ENCODE data around the gene MAP1B. TPM values are rescaled to one million over a fixed set of nuclear protein-coding genes. Genes with fewer than 3 reads are reported as not detected.
A peak's percentile ranks its signal among the peaks of the same experiment; 100 is the strongest.

The MAP1B gene
- total RNA-seq, 1 donor from 2014 or later, result 2,530 TPM

DNA sequence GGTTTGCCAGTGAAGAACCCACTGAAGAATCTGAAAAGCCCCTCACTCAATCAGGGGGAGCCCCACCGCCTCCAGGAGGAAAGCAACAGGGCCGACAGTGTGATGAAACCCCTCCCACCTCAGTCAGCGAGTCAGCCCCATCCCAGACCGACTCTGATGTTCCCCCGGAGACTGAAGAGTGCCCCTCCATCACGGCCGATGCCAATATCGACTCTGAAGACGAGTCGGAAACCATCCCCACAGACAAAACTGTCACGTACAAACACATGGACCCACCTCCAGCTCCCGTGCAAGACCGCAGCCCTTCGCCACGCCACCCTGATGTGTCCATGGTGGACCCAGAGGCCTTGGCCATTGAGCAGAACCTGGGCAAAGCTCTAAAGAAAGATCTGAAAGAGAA lies 92.4 kb downstream of the MAP1B start:
- Mint-ChIP-seq H3K9me3 (ENCODE audit: unreplicated experiment) (peaks cover 80% of the 10 kb centered on the region), H3K27me3 (ENCODE audit: unreplicated experiment) (peaks cover 54% of the 10 kb centered on the region), H3K27ac (ENCODE audit: unreplicated experiment) (peak overlapping the region; percentile 71), H3K36me3 (ENCODE audit: unreplicated experiment) (peaks cover 48% of the 10 kb centered on the region), H3K4me3 (ENCODE audit: unreplicated experiment) (no peak overlapping the region), H3K4me1 (ENCODE audit: low read depth, unreplicated experiment) (peaks cover 51% of the 10 kb centered on the region)
- DNase-seq, result no peak
- TF ChIP-seq, protein P1, sequence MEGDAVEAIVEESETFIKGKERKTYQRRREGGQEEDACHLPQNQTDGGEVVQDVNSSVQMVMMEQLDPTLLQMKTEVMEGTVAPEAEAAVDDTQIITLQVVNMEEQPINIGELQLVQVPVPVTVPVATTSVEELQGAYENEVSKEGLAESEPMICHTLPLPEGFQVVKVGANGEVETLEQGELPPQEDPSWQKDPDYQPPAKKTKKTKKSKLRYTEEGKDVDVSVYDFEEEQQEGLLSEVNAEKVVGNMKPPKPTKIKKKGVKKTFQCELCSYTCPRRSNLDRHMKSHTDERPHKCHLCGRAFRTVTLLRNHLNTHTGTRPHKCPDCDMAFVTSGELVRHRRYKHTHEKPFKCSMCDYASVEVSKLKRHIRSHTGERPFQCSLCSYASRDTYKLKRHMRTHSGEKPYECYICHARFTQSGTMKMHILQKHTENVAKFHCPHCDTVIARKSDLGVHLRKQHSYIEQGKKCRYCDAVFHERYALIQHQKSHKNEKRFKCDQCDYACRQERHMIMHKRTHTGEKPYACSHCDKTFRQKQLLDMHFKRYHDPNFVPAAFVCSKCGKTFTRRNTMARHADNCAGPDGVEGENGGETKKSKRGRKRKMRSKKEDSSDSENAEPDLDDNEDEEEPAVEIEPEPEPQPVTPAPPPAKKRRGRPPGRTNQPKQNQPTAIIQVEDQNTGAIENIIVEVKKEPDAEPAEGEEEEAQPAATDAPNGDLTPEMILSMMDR (IDR thresholded peaks at IDR 0.05; ENCODE audit: partially characterized antibody, unreplicated experiment), result no peak

DNA sequence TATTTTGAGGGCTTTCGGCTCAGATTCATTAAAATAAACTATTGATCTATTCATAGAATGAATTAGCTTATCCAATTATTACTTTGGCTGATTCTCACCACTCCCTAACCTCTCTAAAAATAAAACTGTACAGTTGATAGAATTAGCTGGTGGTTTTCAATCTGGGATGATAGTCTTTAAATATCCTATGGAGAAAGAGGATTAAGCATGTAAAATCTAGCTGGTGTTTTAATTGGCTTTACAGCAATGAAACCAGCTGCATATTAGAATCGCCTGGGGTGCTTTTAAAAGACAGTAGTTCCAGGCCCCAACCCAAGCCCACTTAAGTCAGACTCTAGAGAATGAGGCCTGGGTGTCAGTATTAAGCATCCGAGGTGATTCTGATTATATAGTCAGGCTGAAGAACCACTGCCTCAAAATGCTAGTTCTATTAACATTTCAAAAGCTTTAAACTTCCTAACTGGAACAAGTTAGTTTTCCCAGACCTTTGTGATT lies 95.1 kb downstream of the MAP1B start:
- Mint-ChIP-seq H3K36me3 (ENCODE audit: unreplicated experiment) (peaks cover 31% of the 10 kb centered on the region), H3K9me3 (ENCODE audit: unreplicated experiment) (peaks cover 70% of the 10 kb centered on the region), H3K27ac (ENCODE audit: unreplicated experiment) (no peak overlapping the region), H3K4me1 (ENCODE audit: low read depth, unreplicated experiment) (peaks cover 56% of the 10 kb centered on the region), H3K27me3 (ENCODE audit: unreplicated experiment) (peaks cover 46% of the 10 kb centered on the region), H3K4me3 (ENCODE audit: unreplicated experiment) (no peak overlapping the region)
- TF ChIP-seq, protein P1 (IDR thresholded peaks at IDR 0.05; ENCODE audit: partially characterized antibody, unreplicated experiment), result no peak
- no peak for DNase-seq

GRCh38 chr5:72203251-72203845 lies 96.1 kb downstream of the MAP1B start:
- peaks cover 41% of the 10 kb centered on the region for H3K27me3 Mint-ChIP-seq (ENCODE audit: unreplicated experiment)
- peaks cover 53% of the 10 kb centered on the region for H3K4me1 Mint-ChIP-seq (ENCODE audit: low read depth, unreplicated experiment)
- DNase-seq, result no peak
- peaks cover 68% of the 10 kb centered on the region for H3K9me3 Mint-ChIP-seq (ENCODE audit: unreplicated experiment)
- peak overlapping the region; percentile 36 for H3K4me3 Mint-ChIP-seq (ENCODE audit: unreplicated experiment)
- peaks cover 25% of the 10 kb centered on the region for H3K36me3 Mint-ChIP-seq (ENCODE audit: unreplicated experiment)
- H3K27ac Mint-ChIP-seq (ENCODE audit: unreplicated experiment), result peak overlapping the region; percentile 75
- TF ChIP-seq, protein P1 (IDR thresholded peaks at IDR 0.05; ENCODE audit: partially characterized antibody, unreplicated experiment), result no peak

DNA sequence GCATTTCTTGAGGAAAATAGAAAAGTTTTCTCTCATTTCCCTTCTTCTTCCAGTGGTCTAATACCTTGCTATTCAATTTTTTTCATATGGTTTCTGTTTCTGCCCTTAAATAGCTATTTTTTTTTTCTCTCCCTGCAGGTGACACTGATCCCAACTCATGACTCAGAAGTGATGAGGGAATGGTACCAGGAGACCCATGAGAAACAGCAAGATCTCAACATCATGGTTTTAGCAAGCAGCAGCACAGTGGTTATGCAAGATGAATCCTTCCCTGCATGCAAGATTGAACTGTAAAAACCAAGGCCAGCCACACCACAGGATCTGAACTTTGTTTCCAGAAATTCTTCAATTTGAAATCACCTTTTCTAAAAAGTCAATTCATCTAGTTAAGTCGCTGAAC lies 97.7 kb downstream of the MAP1B start:
- H3K4me1 Mint-ChIP-seq (ENCODE audit: low read depth, unreplicated experiment), result peaks cover 53% of the 10 kb centered on the region
- peaks cover 65% of the 10 kb centered on the region for H3K9me3 Mint-ChIP-seq (ENCODE audit: unreplicated experiment)
- no peak overlapping the region for H3K27ac Mint-ChIP-seq (ENCODE audit: unreplicated experiment)
- H3K36me3 Mint-ChIP-seq (ENCODE audit: unreplicated experiment), result peaks cover 15% of the 10 kb centered on the region
- no peak overlapping the region for H3K4me3 Mint-ChIP-seq (ENCODE audit: unreplicated experiment)
- TF ChIP-seq, protein P1 (IDR thresholded peaks at IDR 0.05; ENCODE audit: partially characterized antibody, unreplicated experiment), result no peak
- peaks cover 33% of the 10 kb centered on the region for H3K27me3 Mint-ChIP-seq (ENCODE audit: unreplicated experiment)
- DNase-seq, result no peak

GRCh38 chr5:72205431-72206009 lies 98.2 kb downstream of the MAP1B start:
- peaks cover 55% of the 10 kb centered on the region for H3K4me1 Mint-ChIP-seq (ENCODE audit: low read depth, unreplicated experiment)
- H3K4me3 Mint-ChIP-seq (ENCODE audit: unreplicated experiment), result peak overlapping the region; percentile 47
- DNase-seq, result no peak
- peaks cover 11% of the 10 kb centered on the region for H3K36me3 Mint-ChIP-seq (ENCODE audit: unreplicated experiment)
- H3K27ac Mint-ChIP-seq (ENCODE audit: unreplicated experiment), result peak overlapping the region; percentile 44
- TF ChIP-seq, protein P1 (IDR thresholded peaks at IDR 0.05; ENCODE audit: partially characterized antibody, unreplicated experiment), result no peak
- peaks cover 65% of the 10 kb centered on the region for H3K9me3 Mint-ChIP-seq (ENCODE audit: unreplicated experiment)
- peaks cover 36% of the 10 kb centered on the region for H3K27me3 Mint-ChIP-seq (ENCODE audit: unreplicated experiment)
